G401.6 (cell line): Measurements from ENCODE around the gene TOPBP1.
A peak's percentile ranks its signal among the peaks of the same experiment; 100 is the strongest.
"Not testable (repeated sequence)": the region's sequence is repeated elsewhere in the genome, so short reads cannot be mapped to it uniquely, and the experiment has no call there.

Experiments
- FAIRE-seq: peaks from 2 replicates; lab custom pipeline; 2012; peaks lifted over from hg19 to GRCh38; lab: Jason Lieb, UNC

Gene TOPBP1

GRCh38 chr3:133674290-133674919, 12.7 kb upstream of the TOPBP1 start:
- FAIRE-seq, result no peak

- FAIRE-seq, result no peak
Measured at GRCh38 chr3:133673746-133674145, 12.0 kb upstream of the TOPBP1 start.

- FAIRE-seq, result no peak
Measured at GRCh38 chr3:133672461-133672860, 10.7 kb upstream of the TOPBP1 start.

- no peak for FAIRE-seq
Measured at GRCh38 chr3:133670525-133670995, 8.8 kb upstream of the TOPBP1 start.

GRCh38 chr3:133669949-133670524, 8.3 kb upstream of the TOPBP1 start:
- no peak for FAIRE-seq

GRCh38 chr3:133667118-133667517, 5.4 kb upstream of the TOPBP1 start:
- FAIRE-seq, result no peak

GRCh38 chr3:133665188-133665587, 3.4 kb upstream of the TOPBP1 start:
- FAIRE-seq, result not testable (repeated sequence)

- FAIRE-seq, result peak; percentile 41
Measured at GRCh38 chr3:133663569-133664313, 2.0 kb upstream of the TOPBP1 start.

GRCh38 chr3:133662278-133662651, 524 bp upstream of the TOPBP1 start:
- no peak for FAIRE-seq

- FAIRE-seq, result no peak
Measured at GRCh38 chr3:133659806-133660205, 1.9 kb downstream of the TOPBP1 start.

GRCh38 chr3:133655731-133656515, 5.8 kb downstream of the TOPBP1 start:
- FAIRE-seq, result peak; percentile 57

- FAIRE-seq, result peak; percentile 71
Measured at GRCh38 chr3:133649486-133650068, 12.2 kb downstream of the TOPBP1 start.

GRCh38 chr3:133644768-133645167, 17.0 kb downstream of the TOPBP1 start:
- no peak for FAIRE-seq

- no peak for FAIRE-seq
Measured at GRCh38 chr3:133643611-133644010, 18.1 kb downstream of the TOPBP1 start.

GRCh38 chr3:133641254-133641653, 20.5 kb downstream of the TOPBP1 start:
- FAIRE-seq, result no peak

- FAIRE-seq, result no peak
Measured at GRCh38 chr3:133633439-133633838, 28.3 kb downstream of the TOPBP1 start.

- no peak for FAIRE-seq
Measured at GRCh38 chr3:133629146-133629545, 32.6 kb downstream of the TOPBP1 start.

GRCh38 chr3:133627789-133628188, 34.0 kb downstream of the TOPBP1 start:
- FAIRE-seq, result no peak

GRCh38 chr3:133620066-133620784, 41.5 kb downstream of the TOPBP1 start:
- no peak for FAIRE-seq

- FAIRE-seq, result peak; percentile 25
Measured at GRCh38 chr3:133611534-133611933, 50.2 kb downstream of the TOPBP1 start.

- no peak for FAIRE-seq
Measured at GRCh38 chr3:133610031-133610430, 51.7 kb downstream of the TOPBP1 start.

- no peak for FAIRE-seq
Measured at GRCh38 chr3:133608388-133608787, 53.4 kb downstream of the TOPBP1 start.
